ENCODE measurements around the gene RGPD5. TPM values are rescaled to one million over a fixed set of nuclear protein-coding genes. Genes with fewer than 3 reads are reported as not detected.

RGPD5 gene
- total RNA-seq: 12.5 and 18.8 TPM in 2 replicates

GRCh38 chr2:109794074-109794737 is at the start of gene RGPD5:
Gene RGPD5, plus strand, starts transcription at chr2:109794305. Its CDS starts 161 bp downstream, at chr2:109794466.

GRCh38 chr2:109898462-109899336 is 104.6 kb downstream of the RGPD5 start, which contains the start of gene LIMS3:
Gene LIMS3, plus strand, starts transcription at chr2:109898688. Its CDS starts 41 bp downstream, at chr2:109898729.

Other genes with a start within 250 kb of the RGPD5 start
- gene SEPTIN10, start 180.3 kb upstream of the RGPD5 start, total RNA-seq: 101 and 119 TPM in 2 replicates
- gene SOWAHC, start 179.9 kb upstream of the RGPD5 start, total RNA-seq: 5.0 and 7.7 TPM in 2 replicates
- gene LIMS3, start 104.4 kb downstream of the RGPD5 start, total RNA-seq: 0.34 and 1.6 TPM in 2 replicates